Thoracic aorta (tissue), 2 donors: Measurements from ENCODE around the gene NR2C2AP. TPM values are rescaled to one million over a fixed set of nuclear protein-coding genes. Genes with fewer than 3 reads are reported as not detected.
A peak's percentile ranks its signal among the peaks of the same experiment; 100 is the strongest.

ENCODE experiments used
- ATAC-seq: fragments of 150-250 bp; one replicate; pipeline ENCODE4 v1.8.0; 2017; ENCODE audit warnings: low read depth; ENCODE audit not compliant: insufficient number of reproducible peaks, low FRiP score
- DNase-seq: peaks from one replicate; pipeline ENCODE4 v3.0.0-alpha.2; 2020; ENCODE audit warnings: low spot score
- H3K27ac ChIP-seq, 2 donors: fragments of 200-600 bp; sonication (generic); 1 replicate in 1 of 2; 2 replicates in 1 of 2; pipeline ENCODE4 v1.5.1; 2016; ENCODE audit warnings: mild to moderate bottlenecking in 2 of 2, moderate library complexity in 2 of 2
- H3K27me3 ChIP-seq: fragments of 200-600 bp; sonication (generic); replicated peaks from 2 replicates; pipeline ENCODE4 v1.6.0; 2016; ENCODE audit warnings: mild to moderate bottlenecking; ENCODE audit not compliant: insufficient read depth
- H3K36me3 ChIP-seq: fragments of 200-600 bp; sonication (generic); one replicate; pipeline ENCODE4 v1.5.1; 2016
- H3K4me1 ChIP-seq, 2 donors: fragments of 200-600 bp; sonication (generic); 1 replicate in 1 of 2; 2 replicates in 1 of 2; pipeline versions ENCODE4 v1.5.1 to v1.6.0; 2016; ENCODE audit warnings: low read depth in 2 of 2, mild to moderate bottlenecking in 1 of 2; ENCODE audit not compliant: control insufficient read depth in 1 of 2
- H3K4me3 ChIP-seq: fragments of 200-600 bp; sonication (generic); 2 replicates; pipeline ENCODE4 v1.5.1; 2016; ENCODE audit warnings: mild to moderate bottlenecking
- H3K9me3 ChIP-seq: fragments of 200-600 bp; sonication (generic); 2 replicates; pipeline ENCODE4 v1.5.1; 2016
- CTCF ChIP-seq: fragments of 200-600 bp; sonication (generic); IDR thresholded peaks from one replicate; pipeline ENCODE4 v1.5.1; 2019; ENCODE audit warnings: antibody characterized with exemption
- total RNA-seq, 2 donors: library from RNA; depleted of rRNA; stranded (reverse); fragments of >200 nt; gene quantifications; one replicate each; pipeline versions ENCODE4 v1.1.0 to v1.2.3, GENCODE V29; 2016

NR2C2AP gene
- total RNA-seq, 2 donors from 2014 or later = 6.5 to 17.9 TPM

GRCh38 chr19:19229701-19230100 is 26.5 kb upstream of the NR2C2AP start:
- DNase-seq = no peak
- no peak for TF ChIP-seq CTCF
- Histone ChIP-seq H3K27me3 (no peaks in the 10 kb centered on the region), H3K9me3 (peaks cover 11% of the 10 kb centered on the region), H3K27ac (no peak overlapping the region), H3K36me3 (no peaks in the 10 kb centered on the region), H3K4me1 (peaks cover 0 to 7% of the 10 kb centered on the region in 2 donors), H3K4me3 (no peak overlapping the region)
- ATAC-seq = no peak

GRCh38 chr19:19227217-19227616 is 24.0 kb upstream of the NR2C2AP start:
- no peaks in the 10 kb centered on the region for H3K27me3 ChIP-seq
- H3K9me3 ChIP-seq = no peaks in the 10 kb centered on the region
- no peak for DNase-seq
- H3K36me3 ChIP-seq = no peaks in the 10 kb centered on the region
- H3K27ac ChIP-seq = no peak overlapping the region
- no peak for ATAC-seq
- no peak for TF ChIP-seq CTCF
- H3K4me3 ChIP-seq = no peak overlapping the region
- peaks cover 0 to 7% of the 10 kb centered on the region in 2 donors for H3K4me1 ChIP-seq

GRCh38 chr19:19226663-19227062 is 23.4 kb upstream of the NR2C2AP start:
- no peak overlapping the region for H3K27ac ChIP-seq
- H3K36me3 ChIP-seq = no peaks in the 10 kb centered on the region
- H3K27me3 ChIP-seq = no peaks in the 10 kb centered on the region
- H3K4me3 ChIP-seq = no peak overlapping the region
- ATAC-seq = no peak
- peaks cover 0 to 7% of the 10 kb centered on the region in 2 donors for H3K4me1 ChIP-seq
- H3K9me3 ChIP-seq = no peaks in the 10 kb centered on the region
- no peak for TF ChIP-seq CTCF
- no peak for DNase-seq

GRCh38 chr19:19226204-19226603 is 23.0 kb upstream of the NR2C2AP start:
- no peaks in the 10 kb centered on the region for H3K9me3 ChIP-seq
- no peak for ATAC-seq
- no peaks in the 10 kb centered on the region for H3K36me3 ChIP-seq
- H3K27me3 ChIP-seq = no peaks in the 10 kb centered on the region
- peaks cover 0 to 7% of the 10 kb centered on the region in 2 donors for H3K4me1 ChIP-seq
- TF ChIP-seq CTCF = no peak
- H3K27ac ChIP-seq = no peak overlapping the region
- DNase-seq = no peak
- H3K4me3 ChIP-seq = no peak overlapping the region

GRCh38 chr19:19224852-19225494 is 21.8 kb upstream of the NR2C2AP start:
- no peaks in the 10 kb centered on the region for H3K27me3 ChIP-seq

More at GRCh38 chr19:19224852-19225494, 21.8 kb upstream of the NR2C2AP start:
- DNase-seq = no peak
- Histone ChIP-seq H3K4me1 (peaks cover 0 to 7% of the 10 kb centered on the region in 2 donors), H3K27ac (no peak overlapping the region), H3K4me3 (peak overlapping the region; percentile 69), H3K9me3 (no peaks in the 10 kb centered on the region), H3K36me3 (no peaks in the 10 kb centered on the region)
- TF ChIP-seq CTCF = peak; percentile 37
- no peak for ATAC-seq
